Naive B cell (primary cell): ENCODE data around the gene IFITM2. TPM values are rescaled to one million over a fixed set of nuclear protein-coding genes. Genes with fewer than 3 reads are reported as not detected.
"Not testable (repeated sequence)": the region's sequence is repeated elsewhere in the genome, so short reads cannot be mapped to it uniquely, and the experiment has no call there.

Experiments used
- ATAC-seq, 2 donors: fragments of 150-1000 bp; cut with Tn5 transposase; 2 replicates each; pipeline ENCODE4 v1.10.0; 2021; ENCODE audit warnings: low read depth in 2 of 2, mild to moderate bottlenecking in 2 of 2, moderate library complexity in 2 of 2
- DNase-seq: peaks from one replicate; pipeline ENCODE4 v3.0.0; 2022
- H3K27ac Mint-ChIP-seq, 6 donors: one replicate each; pipeline ENCODE4 v1.8.0; 2020 to 2022; ENCODE audit warnings: mild to moderate bottlenecking in 6 of 6, mixed read lengths in 6 of 6, moderate library complexity in 5 of 6, inconsistent platforms in 2 of 6
- H3K27me3 Mint-ChIP-seq, 3 donors: one replicate each; pipeline ENCODE4 v1.8.0; 2021 to 2022; ENCODE audit warnings: mixed read lengths in 3 of 3, mild to moderate bottlenecking in 1 of 3
- H3K36me3 Mint-ChIP-seq, 2 donors: one replicate each; pipeline ENCODE4 v1.8.0; 2020 to 2022; ENCODE audit warnings: mixed read lengths in 2 of 2, inconsistent platforms in 1 of 2, mild to moderate bottlenecking in 1 of 2
- H3K4me1 Mint-ChIP-seq, 3 donors: one replicate each; pipeline ENCODE4 v1.8.0; 2020 to 2022; ENCODE audit warnings: mixed read lengths in 3 of 3, inconsistent platforms in 1 of 3, mild to moderate bottlenecking in 1 of 3, moderate library complexity in 1 of 3
- H3K4me3 Mint-ChIP-seq, 8 donors: one replicate each; pipeline ENCODE4 v1.8.0; 2020 to 2022; ENCODE audit warnings: mild to moderate bottlenecking in 8 of 8, mixed read lengths in 8 of 8, moderate library complexity in 8 of 8, inconsistent platforms in 2 of 8
- H3K9me3 Mint-ChIP-seq, 7 donors: one replicate each; pipeline ENCODE4 v1.8.0; 2020 to 2022; ENCODE audit warnings: mixed read lengths in 7 of 7, mild to moderate bottlenecking in 5 of 7, inconsistent platforms in 2 of 7, moderate library complexity in 1 of 7
- polyA plus RNA-seq, 6 donors: library from polyadenylated mRNA; unstranded; fragments of 300-500 nt; fragmentation: Illumina TruSeq; gene quantifications; one replicate each; pipeline ENCODE4 v1.2.3, GENCODE V29; 2021; ENCODE audit warnings: low read depth in 6 of 6

Gene IFITM2
- polyA plus RNA-seq, 6 donors from 2014 or later = 915 to 1,467 (median 1,288) TPM

- no peak overlapping the region for H3K27ac Mint-ChIP-seq
- peaks cover 16 to 70% (median 32%) of the 10 kb centered on the region in 3 donors for H3K27me3 Mint-ChIP-seq
- no peak overlapping the region for H3K4me3 Mint-ChIP-seq
- ATAC-seq = no peak
- peaks cover 0 to 2% (median 0%) of the 10 kb centered on the region in 7 donors for H3K9me3 Mint-ChIP-seq
- DNase-seq = no peak
- H3K4me1 Mint-ChIP-seq = peaks cover 35 to 44% (median 41%) of the 10 kb centered on the region in 3 donors
- H3K36me3 Mint-ChIP-seq = no peaks in the 10 kb centered on the region
Observed at GRCh38 chr11:284105-285020, 23.3 kb upstream of the IFITM2 start.

GRCh38 chr11:285021-285893 is 22.4 kb upstream of the IFITM2 start:
- DNase-seq (no peak), ATAC-seq (no peak)
- peak overlapping the region in 1 of 8 donors; percentile 58 for H3K4me3 Mint-ChIP-seq
- no peaks in the 10 kb centered on the region for H3K36me3 Mint-ChIP-seq
- H3K4me1 Mint-ChIP-seq = peaks cover 37 to 47% (median 45%) of the 10 kb centered on the region in 3 donors
- no peaks in the 10 kb centered on the region for H3K9me3 Mint-ChIP-seq
- peak overlapping the region in 3 of 6 donors; percentile 32 to 82 (median 33) for H3K27ac Mint-ChIP-seq
- H3K27me3 Mint-ChIP-seq = peaks cover 16 to 65% (median 32%) of the 10 kb centered on the region in 3 donors

DNA sequence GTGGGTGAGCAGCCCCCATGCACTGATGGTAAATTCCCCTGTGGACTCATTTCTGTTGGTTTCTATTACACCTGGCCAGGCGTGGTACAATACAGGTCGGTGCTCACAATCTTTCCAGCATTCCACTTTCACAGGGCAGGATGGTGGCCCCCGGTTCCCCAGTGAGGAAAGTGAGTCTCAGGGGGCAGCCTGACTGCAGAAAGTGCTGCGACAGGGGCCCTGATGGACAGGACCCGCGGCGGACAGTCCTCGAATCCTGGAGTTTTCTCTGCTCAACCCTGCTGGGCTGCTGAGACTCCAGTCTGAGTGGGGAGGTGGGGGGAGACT is 21.8 kb upstream of the IFITM2 start:
- H3K4me3 Mint-ChIP-seq = peak overlapping the region in 1 of 8 donors; percentile 75
- no peak overlapping the region for H3K27ac Mint-ChIP-seq
- peaks cover 16 to 62% (median 32%) of the 10 kb centered on the region in 3 donors for H3K27me3 Mint-ChIP-seq
- peaks cover 35 to 45% (median 43%) of the 10 kb centered on the region in 3 donors for H3K4me1 Mint-ChIP-seq
- ATAC-seq (no peak), DNase-seq (no peak)
- H3K9me3 Mint-ChIP-seq = no peaks in the 10 kb centered on the region
- peaks cover 0 to 2% of the 10 kb centered on the region in 2 donors for H3K36me3 Mint-ChIP-seq

DNA sequence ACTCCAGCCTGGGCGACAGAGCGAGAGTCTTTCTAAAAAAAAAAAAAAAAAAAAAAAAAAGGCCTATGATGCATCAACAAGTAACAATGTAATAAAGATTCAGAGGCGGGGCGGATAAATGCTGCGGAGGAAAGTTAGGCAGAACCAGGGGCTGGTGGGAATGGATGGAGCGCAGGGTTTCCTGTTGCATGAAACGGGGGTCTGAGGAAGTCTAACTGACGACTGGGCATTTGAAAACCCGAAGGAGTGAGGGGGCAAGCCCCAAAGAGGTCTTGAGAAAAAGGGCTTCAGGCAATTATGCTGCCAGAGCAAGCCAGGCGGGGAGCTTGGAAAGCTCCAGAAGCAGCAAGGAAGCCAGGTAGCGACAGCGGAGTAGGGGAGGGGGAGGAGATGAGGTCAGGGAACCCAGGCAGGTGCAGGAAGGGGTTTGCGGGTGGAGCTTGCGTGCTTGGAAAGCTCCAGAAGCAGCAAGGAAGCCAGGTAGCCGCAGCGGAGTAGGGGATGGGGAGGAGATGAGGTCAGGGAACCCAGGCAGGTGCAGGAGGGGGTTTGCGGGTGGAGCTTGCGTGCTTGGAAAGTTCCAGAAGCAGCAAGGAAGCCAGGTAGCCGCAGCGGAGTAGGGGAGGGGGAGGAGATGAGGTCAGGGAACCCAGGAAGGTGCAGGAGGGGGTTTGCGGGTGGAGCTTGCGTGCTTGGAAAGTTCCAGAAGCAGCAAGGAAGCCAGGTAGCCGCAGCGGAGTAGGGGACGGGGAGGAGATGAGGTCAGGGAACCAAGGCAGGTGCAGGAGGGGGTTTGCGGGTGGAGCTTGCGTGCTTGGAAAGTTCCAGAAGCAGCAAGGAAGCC is 20.4 kb upstream of the IFITM2 start:
- H3K36me3 Mint-ChIP-seq = not testable (repeated sequence)
- peaks cover 21 to 36% (median 32%) of the 10 kb centered on the region in 3 donors for H3K4me1 Mint-ChIP-seq
- H3K4me3 Mint-ChIP-seq = peak overlapping the region; percentile 79 to 93 (median 86)

GRCh38 chr11:287821-288477 is 19.7 kb upstream of the IFITM2 start:
- Mint-ChIP-seq H3K4me3 (peak overlapping the region; percentile 84 to 93 (median 88)), H3K36me3 (peaks cover 0 to 10% of the 10 kb centered on the region in 2 donors), H3K27me3 (peaks cover 11 to 41% (median 17%) of the 10 kb centered on the region in 3 donors), H3K4me1 (peaks cover 15 to 28% (median 27%) of the 10 kb centered on the region in 3 donors), H3K9me3 (no peaks in the 10 kb centered on the region), H3K27ac (peak overlapping the region in 5 of 6 donors; percentile 63 to 95 (median 86))
- no peak for DNase-seq
- ATAC-seq = peak in 1 of 2 donors; percentile 4

More for the DNA sequence above, 20.4 kb upstream of the IFITM2 start:
- Mint-ChIP-seq H3K27ac (peak overlapping the region in 3 of 6 donors; percentile 3 to 90 (median 88)), H3K27me3 (peaks cover 11 to 49% (median 24%) of the 10 kb centered on the region in 3 donors)
- not testable (repeated sequence) for H3K9me3 Mint-ChIP-seq, DNase-seq, ATAC-seq

DNA sequence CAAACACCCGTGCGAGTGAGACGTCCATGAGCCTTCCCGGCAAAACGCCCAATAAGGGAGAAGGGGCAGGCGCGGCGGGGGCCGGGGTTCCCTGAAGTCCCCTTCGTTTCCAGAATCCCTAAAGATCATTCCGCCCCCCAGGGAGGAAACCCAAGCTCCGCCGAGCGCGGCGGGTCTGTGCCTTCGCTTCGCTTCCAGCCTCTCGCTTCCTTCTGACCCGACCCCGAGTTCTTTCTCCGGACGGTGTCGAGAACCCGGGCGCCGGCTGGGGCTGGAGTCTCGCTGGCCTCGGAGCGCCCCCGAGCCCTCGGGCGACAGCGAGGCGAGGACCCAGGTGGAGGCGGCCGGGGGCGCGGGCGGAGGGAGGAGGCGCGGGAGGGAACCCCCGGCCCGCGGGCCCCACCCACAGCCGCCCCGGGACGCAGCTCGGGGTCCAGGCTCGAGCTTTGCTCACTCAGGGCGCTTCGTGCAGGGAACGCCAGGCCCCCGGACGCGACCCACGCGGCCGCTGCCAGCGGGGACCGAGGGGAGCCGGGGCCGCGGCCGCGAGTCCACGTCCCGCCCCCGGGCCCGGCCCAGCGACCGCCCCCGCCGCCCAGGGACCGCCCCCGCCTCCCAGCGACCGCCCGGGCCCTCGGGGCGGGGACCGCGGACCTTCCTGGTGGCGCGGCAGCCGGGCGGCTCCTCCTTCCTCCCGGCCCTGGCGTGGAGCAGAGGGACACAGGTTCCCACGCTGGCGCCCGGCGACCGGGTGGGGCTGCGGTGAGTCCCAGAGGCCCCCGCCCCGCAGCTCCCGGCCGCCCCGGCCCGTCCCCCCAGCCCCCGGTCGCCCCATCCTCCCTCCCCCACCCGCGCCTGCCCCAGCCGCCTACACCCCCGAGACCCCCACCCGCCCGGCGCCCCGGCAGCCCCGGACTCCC is 18.9 kb upstream of the IFITM2 start, which contains the start of gene PGGHG:
Gene PGGHG, plus strand, starts transcription at position 649 of the 920 bp plus-strand sequence. CDS start 691 bp downstream, outside the sequence.
- no peaks in the 10 kb centered on the region for H3K9me3 Mint-ChIP-seq
- peak; percentile 55 for DNase-seq
- peaks cover 0 to 10% of the 10 kb centered on the region in 2 donors for H3K36me3 Mint-ChIP-seq
- H3K4me3 Mint-ChIP-seq = peak within 1 kb of the TSS; percentile 85 to 93 (median 88)
- peak; percentile 75 to 76 for ATAC-seq
- H3K27me3 Mint-ChIP-seq = peaks cover 6 to 33% (median 15%) of the 10 kb centered on the region in 3 donors
- peak within 1 kb of the TSS; percentile 63 to 95 (median 87) for H3K27ac Mint-ChIP-seq
- peaks cover 15 to 27% (median 27%) of the 10 kb centered on the region in 3 donors for H3K4me1 Mint-ChIP-seq

DNA sequence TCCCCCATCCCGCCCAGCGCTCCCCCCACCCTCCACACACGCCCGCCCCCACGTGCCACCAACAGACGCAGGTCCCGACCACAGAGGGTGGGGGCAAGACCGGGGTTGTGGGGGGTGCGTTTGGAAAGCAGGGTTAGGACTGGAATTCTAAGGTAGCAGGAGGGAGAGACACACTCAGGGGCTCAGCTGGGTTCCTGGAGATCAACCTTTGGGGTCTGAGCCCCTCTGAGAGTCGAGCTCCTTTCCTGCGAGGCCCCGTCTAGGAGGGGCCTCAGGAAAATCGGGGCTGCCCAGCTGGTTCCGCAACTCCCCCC is 18.3 kb upstream of the IFITM2 start:
- Mint-ChIP-seq H3K27me3 (peaks cover 5 to 30% (median 15%) of the 10 kb centered on the region in 3 donors), H3K9me3 (no peaks in the 10 kb centered on the region), H3K27ac (peak overlapping the region in 5 of 6 donors; percentile 53 to 88 (median 79)), H3K4me3 (peak overlapping the region; percentile 76 to 91 (median 84)), H3K4me1 (peaks cover 15 to 27% (median 27%) of the 10 kb centered on the region in 3 donors), H3K36me3 (peaks cover 0 to 10% of the 10 kb centered on the region in 2 donors)
- ATAC-seq = peak; percentile 50 to 56
- DNase-seq = no peak

DNA sequence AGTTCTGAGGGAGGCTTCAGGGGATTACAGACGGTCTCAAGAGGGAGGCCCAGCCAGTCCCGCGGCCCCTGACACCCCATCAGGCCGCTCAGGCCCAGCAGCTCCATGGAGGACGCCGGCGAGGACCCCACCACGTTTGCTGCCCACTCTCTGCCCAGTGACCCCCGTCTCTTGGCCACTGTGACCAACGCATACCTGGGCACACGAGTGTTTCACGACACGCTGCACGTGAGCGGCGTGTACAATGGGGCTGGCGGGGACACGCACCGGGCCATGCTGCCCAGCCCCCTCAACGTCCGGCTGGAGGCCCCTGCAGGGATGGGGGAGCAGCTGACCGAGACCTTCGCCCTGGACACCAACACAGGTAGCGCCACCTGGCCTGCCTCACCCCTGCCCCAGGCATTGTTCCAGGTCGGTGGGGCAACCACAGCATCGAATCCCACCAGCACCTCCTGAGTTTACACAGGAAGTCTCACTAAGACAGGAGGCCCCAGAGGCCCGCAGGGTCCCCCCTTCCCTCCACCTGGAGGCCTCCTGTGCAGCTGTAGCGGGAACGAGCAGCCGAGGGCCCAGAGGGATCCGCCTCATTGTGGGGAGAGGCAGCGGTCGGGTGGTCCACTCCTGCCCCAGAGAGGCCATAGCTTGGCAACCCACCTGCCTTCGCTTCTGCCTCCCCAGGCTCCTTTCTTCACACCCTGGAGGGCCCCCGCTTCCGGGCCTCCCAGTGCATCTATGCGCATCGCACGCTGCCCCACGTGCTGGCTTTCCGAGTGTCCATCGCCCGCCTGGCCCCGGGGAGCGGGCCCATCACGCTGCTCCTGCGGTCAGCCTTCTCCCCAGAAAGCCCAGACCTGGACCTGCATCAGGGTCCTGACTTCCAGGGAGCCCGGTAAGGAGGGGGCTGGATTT is 17.6 kb upstream of the IFITM2 start:
- H3K4me3 Mint-ChIP-seq = peak overlapping the region; percentile 76 to 91 (median 84)
- H3K4me1 Mint-ChIP-seq = peaks cover 15 to 27% (median 27%) of the 10 kb centered on the region in 3 donors
- peak overlapping the region; percentile 53 to 88 (median 78) for H3K27ac Mint-ChIP-seq
- peaks cover 0 to 10% of the 10 kb centered on the region in 2 donors for H3K36me3 Mint-ChIP-seq
- no peak for ATAC-seq
- no peaks in the 10 kb centered on the region for H3K9me3 Mint-ChIP-seq
- no peak for DNase-seq
- H3K27me3 Mint-ChIP-seq = peaks cover 5 to 27% (median 14%) of the 10 kb centered on the region in 3 donors

DNA sequence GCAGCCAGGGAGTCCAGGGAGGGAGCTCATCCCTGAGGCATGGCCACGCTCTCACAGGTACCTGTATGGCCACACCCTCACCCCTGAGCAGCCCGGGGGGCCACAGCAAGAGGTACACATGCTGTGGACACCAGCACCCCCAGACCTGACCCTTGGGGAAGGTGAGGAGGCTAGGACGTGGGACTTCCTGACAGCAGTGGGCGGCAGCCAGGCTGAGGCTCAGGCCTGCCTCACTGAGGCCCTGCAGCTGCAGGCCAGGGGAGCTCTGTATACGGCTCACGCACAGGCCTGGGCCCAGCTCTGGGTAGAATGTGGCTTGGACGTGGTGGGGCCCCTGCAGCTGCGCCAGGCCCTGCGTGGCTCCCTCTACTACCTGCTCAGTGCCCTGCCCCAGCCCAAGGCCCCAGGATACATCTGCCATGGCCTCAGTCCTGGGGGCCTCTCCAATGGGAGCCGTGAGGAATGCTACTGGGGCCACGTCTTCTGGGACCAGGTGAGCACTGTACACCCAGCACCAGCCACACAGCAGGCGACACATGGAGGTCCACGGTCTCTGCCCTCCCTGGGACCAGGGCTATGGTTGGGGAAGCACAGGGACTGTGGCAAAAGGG is 16.9 kb upstream of the IFITM2 start:
- Mint-ChIP-seq H3K4me3 (peak overlapping the region; percentile 33 to 89 (median 78)), H3K4me1 (peaks cover 15 to 27% (median 27%) of the 10 kb centered on the region in 3 donors), H3K36me3 (peaks cover 0 to 10% of the 10 kb centered on the region in 2 donors), H3K27ac (peak overlapping the region in 4 of 6 donors; percentile 49 to 83 (median 74)), H3K9me3 (no peaks in the 10 kb centered on the region), H3K27me3 (peaks cover 2 to 20% (median 8%) of the 10 kb centered on the region in 3 donors)
- no peak for ATAC-seq
- no peak for DNase-seq
